HG03439 (cell line): ENCODE data around the gene ZNF493.

Source experiments
- ATAC-seq: cut with Tn5 transposase; IDR thresholded peaks from one replicate; pipeline ENCODE4 v1.9.1; 2021; ENCODE audit warnings: mild to moderate bottlenecking, moderate library complexity; ENCODE audit not compliant: unreplicated experiment

ZNF493 gene

GRCh38 chr19:21462540-21462939, 65.6 kb downstream of the ZNF493 start:
- no peak for ATAC-seq

- ATAC-seq: no peak
Observed at GRCh38 chr19:21463449-21464105, 66.6 kb downstream of the ZNF493 start.

GRCh38 chr19:21466627-21467026, 69.7 kb downstream of the ZNF493 start:
- ATAC-seq: no peak

GRCh38 chr19:21468791-21469190, 71.9 kb downstream of the ZNF493 start:
- no peak for ATAC-seq

GRCh38 chr19:21472507-21472906, 75.6 kb downstream of the ZNF493 start:
- ATAC-seq: no peak

GRCh38 chr19:21474671-21475181, 77.8 kb downstream of the ZNF493 start:
- no peak for ATAC-seq
